Mesothelial cell of epicardium (in vitro differentiated cells): ENCODE measurements around the gene LHFPL6. TPM values are rescaled to one million over a fixed set of nuclear protein-coding genes. Genes with fewer than 3 reads are reported as not detected.
A peak's percentile ranks its signal among the peaks of the same experiment; 100 is the strongest.

Experiments used
- DNase-seq, 2 experiments: peaks; one replicate each; pipeline ENCODE4 v3.0.0; 2021; ENCODE audit warnings: low spot score in 2 of 2; ENCODE audit not compliant: unreplicated experiment in 2 of 2
- H3K27ac Mint-ChIP-seq: 2 replicates; pipeline ENCODE4 v1.8.0; 2021; ENCODE audit warnings: mixed read lengths
- H3K27me3 Mint-ChIP-seq: 2 replicates; pipeline ENCODE4 v1.8.0; 2021; ENCODE audit warnings: low read depth, mixed read lengths
- H3K36me3 Mint-ChIP-seq: 2 replicates; pipeline ENCODE4 v1.8.0; 2021; ENCODE audit warnings: mixed read lengths
- H3K4me1 Mint-ChIP-seq: 2 replicates; pipeline ENCODE4 v1.8.0; 2021; ENCODE audit warnings: mixed read lengths
- H3K4me3 Mint-ChIP-seq: 2 replicates; pipeline ENCODE4 v1.8.0; 2021; ENCODE audit warnings: mild to moderate bottlenecking, moderate library complexity, mixed read lengths
- H3K9me3 Mint-ChIP-seq: 2 replicates; pipeline ENCODE4 v1.8.0; 2021; ENCODE audit warnings: mixed read lengths
- CTCF ChIP-seq: fragments of 200-600 bp; sonication (generic); IDR thresholded peaks from one replicate; pipeline ENCODE4 v1.5.0; 2021; ENCODE audit warnings: antibody characterized with exemption; ENCODE audit not compliant: unreplicated experiment
- total RNA-seq: library from RNA; stranded (reverse); gene quantifications from 3 replicates; pipeline ENCODE4 v1.2.1, GENCODE V29; 2021

Gene LHFPL6
- total RNA-seq, 1 donor from 2014 or later = 18.2 TPM

- peak overlapping the region; percentile 5 for H3K4me3 Mint-ChIP-seq
- no peak for DNase-seq
- TF ChIP-seq CTCF = no peak
- H3K9me3 Mint-ChIP-seq = peaks cover 6% of the 10 kb centered on the region
- no peaks in the 10 kb centered on the region for H3K27me3 Mint-ChIP-seq
- no peaks in the 10 kb centered on the region for H3K36me3 Mint-ChIP-seq
- peaks cover 31% of the 10 kb centered on the region for H3K4me1 Mint-ChIP-seq
- H3K27ac Mint-ChIP-seq = peak overlapping the region; percentile 55
Measured at GRCh38 chr13:39565036-39565949, 37.7 kb downstream of the LHFPL6 start.

DNA sequence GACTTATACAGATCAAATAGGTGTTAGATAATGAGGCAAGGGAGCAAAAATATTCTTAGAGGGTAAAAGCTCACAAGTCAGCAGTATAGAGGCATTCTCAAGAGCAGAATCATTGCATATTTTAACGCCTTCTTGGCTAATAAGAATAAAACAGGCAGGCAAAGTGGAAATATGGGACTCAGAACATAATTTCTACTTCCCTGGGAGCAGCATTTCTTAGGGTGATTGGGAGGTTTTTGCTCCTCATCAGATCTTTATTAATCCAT, 39.6 kb downstream of the LHFPL6 start:
- no peak for TF ChIP-seq CTCF
- DNase-seq = no peak
- Mint-ChIP-seq H3K4me3 (no peak overlapping the region), H3K4me1 (peaks cover 32% of the 10 kb centered on the region), H3K9me3 (peaks cover 6% of the 10 kb centered on the region), H3K36me3 (no peaks in the 10 kb centered on the region), H3K27me3 (no peaks in the 10 kb centered on the region), H3K27ac (no peak overlapping the region)

GRCh38 chr13:39561971-39562370, 41.0 kb downstream of the LHFPL6 start:
- no peak overlapping the region for H3K27ac Mint-ChIP-seq
- H3K9me3 Mint-ChIP-seq = peaks cover 4% of the 10 kb centered on the region
- H3K4me3 Mint-ChIP-seq = no peak overlapping the region
- TF ChIP-seq CTCF = no peak
- peaks cover 32% of the 10 kb centered on the region for H3K4me1 Mint-ChIP-seq
- H3K36me3 Mint-ChIP-seq = peaks cover 3% of the 10 kb centered on the region
- no peaks in the 10 kb centered on the region for H3K27me3 Mint-ChIP-seq
- no peak for DNase-seq

DNA sequence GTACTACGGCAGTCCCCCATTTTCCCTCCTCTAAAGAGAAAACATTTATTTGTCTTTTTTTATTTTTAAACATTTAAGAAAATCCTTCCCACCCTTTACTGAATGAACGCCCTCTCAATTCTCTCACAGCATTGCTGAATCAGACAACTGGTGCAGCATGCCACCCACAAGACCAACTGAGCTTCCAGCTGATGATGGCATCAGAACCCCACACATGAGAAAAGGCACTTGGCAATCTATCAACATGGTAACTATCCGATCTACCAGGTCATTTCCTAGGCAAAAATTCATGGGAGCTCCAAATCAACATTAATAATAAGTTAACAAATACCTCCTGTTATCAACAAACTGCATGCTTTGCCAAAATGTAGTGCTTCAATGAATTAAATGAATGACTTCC, 43.1 kb downstream of the LHFPL6 start:
- DNase-seq = no peak
- peaks cover 8% of the 10 kb centered on the region for H3K9me3 Mint-ChIP-seq
- peaks cover 3% of the 10 kb centered on the region for H3K36me3 Mint-ChIP-seq
- H3K4me3 Mint-ChIP-seq = no peak overlapping the region
- no peak overlapping the region for H3K27ac Mint-ChIP-seq
- peaks cover 20% of the 10 kb centered on the region for H3K4me1 Mint-ChIP-seq
- H3K27me3 Mint-ChIP-seq = no peaks in the 10 kb centered on the region
- TF ChIP-seq CTCF = no peak

- no peak overlapping the region for H3K27ac Mint-ChIP-seq
- H3K27me3 Mint-ChIP-seq = no peaks in the 10 kb centered on the region
- no peak overlapping the region for H3K4me3 Mint-ChIP-seq
- TF ChIP-seq CTCF = no peak
- H3K36me3 Mint-ChIP-seq = peaks cover 3% of the 10 kb centered on the region
- peaks cover 8% of the 10 kb centered on the region for H3K9me3 Mint-ChIP-seq
- peaks cover 1% of the 10 kb centered on the region for H3K4me1 Mint-ChIP-seq
- DNase-seq = no peak
Measured at GRCh38 chr13:39557285-39557955, 45.6 kb downstream of the LHFPL6 start.
